Skin of body (tissue), 2 donors: ENCODE measurements around the gene COL5A3. TPM values are rescaled to one million over a fixed set of nuclear protein-coding genes. Genes with fewer than 3 reads are reported as not detected.
A peak's percentile ranks its signal among the peaks of the same experiment; 100 is the strongest.
"Not testable (repeated sequence)": the region's sequence is repeated elsewhere in the genome, so short reads cannot be mapped to it uniquely, and the experiment has no call there.

Experiments
- DNase-seq: peaks from one replicate; lab custom pipeline; 2025; lab: John Stamatoyannopoulos, UW
- total RNA-seq: library from RNA; depleted of rRNA; stranded (reverse); fragments of >200 nt; gene quantifications from one replicate; pipeline ENCODE4 v1.2.3, GENCODE V29; 2014

COL5A3 gene
- total RNA-seq, 1 donor from 2014 or later = 51.3 TPM

DNA sequence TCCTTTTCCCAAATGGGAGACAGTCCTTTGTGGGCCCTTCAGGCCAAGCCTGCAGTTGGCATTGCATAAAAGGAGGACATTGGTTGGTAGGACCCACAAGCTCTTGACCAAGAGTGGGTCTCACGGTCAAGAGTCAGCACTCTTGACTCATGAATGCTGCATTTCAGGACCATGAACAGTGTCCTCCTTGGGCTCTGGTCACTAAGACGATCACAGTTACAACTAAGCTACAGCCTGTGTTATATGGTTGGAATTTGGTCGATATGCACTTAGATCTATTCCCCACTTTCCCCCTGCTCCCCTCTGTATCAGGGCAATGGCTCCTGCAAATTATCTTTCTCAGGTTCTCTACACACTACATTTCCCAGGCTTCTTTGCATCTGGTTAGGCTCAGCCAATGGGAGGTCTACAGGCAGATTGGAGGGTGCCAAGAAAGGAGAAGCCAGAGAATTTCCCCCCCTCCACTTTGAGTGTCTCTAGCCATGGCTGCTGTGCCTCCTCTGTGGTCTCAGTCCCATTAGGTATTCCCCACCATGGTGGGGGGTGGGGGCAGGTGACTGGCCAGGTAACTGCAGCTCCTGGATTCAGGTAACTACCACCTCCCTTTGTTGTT, 70.9 kb downstream of the COL5A3 start:
- DNase-seq = no peak

- DNase-seq = no peak
Measured at GRCh38 chr19:9937001-9937411, 73.3 kb downstream of the COL5A3 start.

- DNase-seq = no peak
Measured at GRCh38 chr19:9936326-9937000, 73.8 kb downstream of the COL5A3 start, which contains the start of gene OLFM2. Gene OLFM2, minus strand, starts transcription at chr19:9936515. Its CDS starts 149 bp downstream, at chr19:9936366.

- DNase-seq = no peak
Measured at GRCh38 chr19:9935506-9936325, 74.6 kb downstream of the COL5A3 start.

DNA sequence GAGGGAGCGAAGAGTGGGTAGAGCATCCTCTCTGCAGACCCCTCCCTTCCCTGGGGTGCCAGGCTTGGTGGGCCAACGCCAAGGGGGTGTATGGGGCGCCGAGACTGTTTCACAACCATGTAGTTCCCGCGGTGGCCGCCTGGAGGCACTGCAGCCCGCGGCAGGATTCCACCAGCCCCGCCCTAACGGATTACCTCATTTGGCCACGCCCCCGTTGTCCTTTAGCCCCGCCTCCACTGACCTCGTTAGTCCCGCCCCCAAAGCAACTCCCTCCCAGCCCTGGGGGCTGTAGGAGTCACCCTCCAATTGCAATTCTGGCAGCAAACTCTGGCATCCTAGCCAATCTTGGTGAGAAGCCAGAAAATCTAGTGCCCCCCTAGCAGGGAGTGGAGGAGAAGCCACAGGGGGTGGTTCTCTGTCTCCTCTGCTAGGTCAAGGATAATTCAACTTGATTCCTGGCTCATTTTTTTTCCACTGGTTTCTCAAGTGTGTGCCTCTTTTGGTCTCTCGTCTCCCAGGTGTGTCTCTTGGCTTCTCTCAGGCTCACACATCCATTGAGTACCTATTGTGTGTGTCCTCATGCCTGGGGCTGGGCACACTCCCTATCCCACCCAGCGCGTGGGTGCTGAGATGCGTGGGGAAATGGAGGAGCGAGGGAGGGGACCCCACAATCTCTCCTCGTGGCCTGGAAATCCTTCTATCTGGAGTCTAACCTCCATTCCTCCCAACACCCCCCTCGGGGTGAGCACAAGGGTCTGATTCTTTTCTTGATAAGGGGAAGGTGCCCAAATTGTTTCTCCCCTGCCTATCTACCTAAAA, 76.0 kb downstream of the COL5A3 start:
- peak; percentile 80 for DNase-seq

GRCh38 chr19:9932835-9933234, 77.5 kb downstream of the COL5A3 start:
- DNase-seq = no peak

DNA sequence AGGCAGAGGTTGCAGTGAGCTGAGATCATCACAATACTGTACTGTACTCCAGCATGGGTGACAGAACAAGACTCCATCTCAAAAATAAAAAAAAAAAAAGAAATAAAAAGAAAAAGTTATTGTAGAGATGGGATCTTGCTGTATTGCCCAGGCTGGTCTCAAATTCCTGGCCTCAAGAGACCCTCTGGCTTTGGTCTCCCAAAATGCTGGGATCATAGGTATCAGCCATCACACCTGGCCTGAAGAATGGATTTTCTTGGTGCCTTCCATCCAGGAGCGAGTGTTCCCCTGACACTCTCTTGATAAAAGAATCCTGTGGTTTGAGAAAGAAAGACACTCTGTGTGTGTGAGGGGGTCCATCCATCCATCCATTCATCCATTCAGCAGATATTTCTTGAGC, 78.7 kb downstream of the COL5A3 start:
- DNase-seq = no peak

DNA sequence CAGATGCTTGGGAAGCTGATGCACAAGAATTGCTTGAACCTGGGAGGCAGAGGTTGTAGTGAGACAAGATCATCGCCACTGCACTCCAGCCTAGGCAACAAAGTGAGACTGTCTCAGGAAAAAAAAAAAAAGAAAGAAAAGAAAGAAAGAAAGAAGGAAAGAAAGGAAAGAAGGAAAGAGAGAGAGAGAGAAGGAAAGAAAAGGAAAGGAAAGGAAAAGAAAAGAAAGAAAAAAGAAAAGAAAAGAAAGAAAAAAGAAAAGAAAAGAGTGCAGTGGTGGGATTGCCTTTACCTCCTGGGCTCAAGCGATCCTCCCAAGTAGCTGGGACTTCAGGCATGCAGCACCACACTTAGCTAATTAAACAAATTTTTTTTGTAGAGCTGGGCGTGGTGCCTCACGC, 86.9 kb downstream of the COL5A3 start:
- DNase-seq = no peak

- DNase-seq = not testable (repeated sequence)
Measured at GRCh38 chr19:9922782-9923379, 87.4 kb downstream of the COL5A3 start.

DNA sequence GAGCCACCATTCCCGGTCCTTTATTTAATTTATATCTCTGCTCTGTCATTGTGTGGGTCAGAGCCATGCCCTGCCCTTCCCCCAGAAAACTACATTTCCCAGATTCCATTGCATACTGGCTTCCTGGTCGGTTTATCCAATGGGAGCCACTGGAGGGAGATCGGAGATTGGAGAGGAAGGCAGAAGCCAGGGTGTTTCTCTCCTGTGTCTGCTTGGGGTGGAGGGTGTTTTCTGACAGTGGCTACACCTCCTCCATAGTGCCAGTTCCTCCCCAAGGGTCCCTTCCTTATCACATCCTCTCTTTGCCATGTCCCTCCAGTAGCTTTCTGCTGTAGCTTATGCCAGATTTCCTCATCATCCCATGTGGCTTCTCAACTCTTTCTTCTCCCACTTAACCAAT, 93.0 kb downstream of the COL5A3 start:
- DNase-seq = no peak

DNA sequence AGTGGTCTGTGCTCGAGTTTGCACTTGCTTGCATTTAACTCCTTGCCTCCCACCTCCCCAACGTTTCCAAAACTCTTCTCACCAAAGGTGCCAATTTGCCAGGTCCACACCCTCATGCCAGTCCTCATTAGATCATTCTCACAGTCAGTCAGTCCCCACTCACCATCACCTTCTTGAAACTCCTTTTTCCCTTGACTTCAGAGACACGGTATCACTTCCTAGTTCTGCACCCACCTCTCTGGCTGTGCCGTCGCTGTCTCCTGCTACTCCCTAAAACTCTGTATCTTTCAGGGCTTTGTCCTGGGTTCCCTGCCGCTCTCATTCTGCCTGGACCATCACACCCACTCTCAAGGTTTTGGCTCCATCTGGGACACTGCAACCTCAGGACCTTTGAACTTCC, 93.6 kb downstream of the COL5A3 start:
- DNase-seq = no peak

GRCh38 chr19:9914315-9915207, 95.7 kb downstream of the COL5A3 start:
- peak; percentile 38 for DNase-seq

- no peak for DNase-seq
Measured at GRCh38 chr19:9914001-9914314, 96.3 kb downstream of the COL5A3 start.

GRCh38 chr19:9913237-9914000, 96.9 kb downstream of the COL5A3 start:
- no peak for DNase-seq

DNA sequence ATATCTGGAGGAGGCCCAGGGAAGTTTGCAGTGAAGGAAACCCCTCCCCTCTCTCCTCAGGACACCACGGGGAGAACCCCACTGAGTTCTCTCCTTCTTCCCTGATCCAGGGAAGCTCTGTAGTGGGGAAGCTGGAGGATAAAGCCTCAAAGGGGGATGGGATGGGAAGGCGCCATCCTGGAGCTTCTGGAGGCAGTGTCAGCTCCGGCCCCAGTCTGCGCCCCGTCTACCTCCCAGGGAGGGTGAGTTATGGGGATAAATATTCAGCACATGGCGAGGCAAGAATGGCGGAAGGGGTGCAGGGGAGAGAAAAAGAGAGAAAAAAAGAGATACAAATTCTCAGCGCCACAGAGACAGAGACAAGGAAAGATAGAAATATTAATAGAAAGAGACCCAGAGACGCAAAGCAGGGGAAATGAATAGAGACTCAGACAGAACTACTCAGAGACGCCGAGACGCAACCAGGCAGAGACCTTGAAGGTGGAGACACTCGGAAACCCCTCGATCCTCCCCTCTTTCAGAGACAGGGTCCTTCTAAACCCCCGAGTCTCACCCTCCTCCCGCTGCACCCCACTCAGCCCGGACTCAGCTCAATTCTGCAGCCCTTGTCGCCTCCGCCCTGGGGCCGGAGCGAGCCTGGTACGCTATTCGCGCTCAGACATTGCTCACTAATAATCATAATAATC, 97.6 kb downstream of the COL5A3 start:
- DNase-seq = no peak

- DNase-seq = no peak
Measured at GRCh38 chr19:9911524-9912185, 98.6 kb downstream of the COL5A3 start.

GRCh38 chr19:9910625-9911024, 99.7 kb downstream of the COL5A3 start:
- no peak for DNase-seq
